Ectodermal cell (in vitro differentiated cells): Measurements from ENCODE around the gene PSENEN.
"Not testable (repeated sequence)": the region's sequence is repeated elsewhere in the genome, so short reads cannot be mapped to it uniquely, and the experiment has no call there.

Experiments used
- H3K27ac ChIP-seq: 2 replicates; pipeline ENCODE4 v1.7.0; 2013; ENCODE audit warnings: mild to moderate bottlenecking, low read depth, low read length; ENCODE audit not compliant: insufficient read depth, poor library complexity, severe bottlenecking
- H3K27me3 ChIP-seq: 2 replicates; pipeline ENCODE4 v1.7.0; 2013; ENCODE audit warnings: mild to moderate bottlenecking, low read length; ENCODE audit not compliant: insufficient read depth, control insufficient read depth, poor library complexity, severe bottlenecking
- H3K36me3 ChIP-seq: one replicate; pipeline ENCODE4 v1.7.0; 2013; ENCODE audit warnings: low read length; ENCODE audit not compliant: control insufficient read depth, insufficient read depth
- H3K4me1 ChIP-seq: one replicate; pipeline ENCODE4 v1.7.0; 2013; ENCODE audit warnings: low read length; ENCODE audit not compliant: control insufficient read depth, insufficient read depth
- H3K4me3 ChIP-seq: 2 replicates; pipeline ENCODE4 v1.7.0; 2013; ENCODE audit warnings: low read depth, low read length, control low read depth; ENCODE audit not compliant: insufficient read depth
- H3K9me3 ChIP-seq: 2 replicates; pipeline ENCODE4 v1.7.0; 2013; ENCODE audit warnings: mild to moderate bottlenecking, low read length, moderate library complexity; ENCODE audit not compliant: control insufficient read depth
- WGBS, 2 experiments: methylation state at CpG; one replicate each; pipeline ENCODE4 v1.1.7; 2013; ENCODE audit warnings: missing lambda C conversion rate in 2 of 2; 5-methylcytosine and 5-hydroxymethylcytosine counted together

Gene PSENEN

DNA sequence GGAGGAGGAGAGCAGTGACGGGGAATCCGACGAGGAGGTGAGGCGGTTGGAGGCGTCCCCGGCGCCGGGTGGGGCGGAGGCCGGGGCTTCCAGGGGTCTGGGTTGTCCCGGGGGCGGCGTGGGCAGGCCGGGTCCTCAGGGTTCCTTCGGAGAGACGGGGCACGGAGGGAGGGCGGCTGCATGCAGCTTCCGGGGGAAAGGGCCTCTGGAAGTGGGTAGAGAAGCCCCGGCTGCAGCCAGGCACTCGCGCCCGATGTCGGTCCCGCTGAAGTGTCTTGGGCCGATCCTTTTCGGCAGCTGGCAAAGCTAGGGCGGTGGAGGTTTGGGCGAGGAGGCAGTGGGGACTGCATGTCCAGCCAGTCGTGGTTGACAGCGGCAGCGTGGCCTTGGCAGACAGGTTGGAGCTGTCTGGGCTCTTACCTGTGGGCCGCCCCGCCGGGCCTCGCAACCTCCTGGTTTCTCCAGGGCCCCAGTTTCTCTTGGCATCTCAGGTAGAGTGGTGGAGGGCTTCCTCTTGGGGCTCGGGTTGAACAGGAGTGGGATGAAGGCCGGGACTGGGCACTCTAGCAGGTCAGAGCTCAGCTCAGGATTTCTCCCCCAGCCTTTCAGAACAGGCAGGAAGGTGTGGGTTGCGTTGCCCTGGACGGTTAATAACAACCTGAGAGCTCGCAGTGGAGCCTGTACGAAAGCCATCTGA lies 27.0 kb upstream of the PSENEN start:
- peak overlapping the region; percentile 70 for H3K4me3 ChIP-seq
- 4% methylated on average over 42 of the region's 42 CpGs for WGBS, 2 experiments
- H3K27ac ChIP-seq, result no peak overlapping the region
- peaks cover 27% of the 10 kb centered on the region for H3K4me1 ChIP-seq
- H3K27me3 ChIP-seq, result peaks cover 23% of the 10 kb centered on the region
- H3K36me3 ChIP-seq, result peaks cover 20% of the 10 kb centered on the region
- H3K9me3 ChIP-seq, result no peaks in the 10 kb centered on the region

DNA sequence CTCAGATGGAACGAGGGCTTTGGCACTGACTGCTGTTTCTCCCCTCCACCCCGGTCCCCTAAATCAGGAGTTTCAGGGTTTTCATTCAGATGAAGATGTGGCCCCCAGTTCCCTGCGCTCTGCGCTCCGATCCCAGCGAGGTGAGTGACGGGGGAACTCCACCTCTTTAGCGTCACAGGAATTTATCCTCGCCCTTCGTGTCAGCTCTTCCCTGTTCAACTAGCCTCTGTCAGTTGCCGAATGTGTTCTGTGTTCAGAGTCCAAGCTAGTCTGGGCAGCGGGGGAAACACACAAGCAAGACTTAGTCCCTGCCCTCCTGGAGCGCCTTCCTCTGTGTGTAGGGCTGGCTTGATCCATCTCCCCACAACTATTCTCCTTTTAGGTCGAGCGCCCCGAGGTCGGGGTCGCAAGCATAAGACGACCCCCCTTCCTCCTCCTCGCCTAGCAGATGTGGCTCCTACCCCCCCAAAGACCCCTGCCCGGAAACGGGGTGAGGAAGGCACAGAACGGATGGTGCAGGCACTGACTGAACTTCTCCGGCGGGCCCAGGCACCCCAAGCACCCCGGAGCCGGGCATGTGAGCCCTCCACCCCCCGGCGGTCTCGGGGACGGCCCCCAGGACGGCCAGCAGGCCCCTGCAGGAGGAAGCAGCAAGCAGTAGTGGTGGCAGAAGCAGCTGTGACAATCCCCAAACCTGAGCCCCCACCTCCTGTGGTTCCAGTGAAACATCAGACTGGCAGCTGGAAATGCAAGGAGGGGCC lies 25.9 kb upstream of the PSENEN start:
- Histone ChIP-seq H3K4me1 (peaks cover 22% of the 10 kb centered on the region), H3K4me3 (peak overlapping the region; percentile 70), H3K36me3 (peaks cover 30% of the 10 kb centered on the region), H3K9me3 (no peaks in the 10 kb centered on the region), H3K27ac (no peak overlapping the region), H3K27me3 (peaks cover 15% of the 10 kb centered on the region)
- WGBS, 2 experiments, result 93 to 94% methylated on average over 32 of the region's 32 CpGs

DNA sequence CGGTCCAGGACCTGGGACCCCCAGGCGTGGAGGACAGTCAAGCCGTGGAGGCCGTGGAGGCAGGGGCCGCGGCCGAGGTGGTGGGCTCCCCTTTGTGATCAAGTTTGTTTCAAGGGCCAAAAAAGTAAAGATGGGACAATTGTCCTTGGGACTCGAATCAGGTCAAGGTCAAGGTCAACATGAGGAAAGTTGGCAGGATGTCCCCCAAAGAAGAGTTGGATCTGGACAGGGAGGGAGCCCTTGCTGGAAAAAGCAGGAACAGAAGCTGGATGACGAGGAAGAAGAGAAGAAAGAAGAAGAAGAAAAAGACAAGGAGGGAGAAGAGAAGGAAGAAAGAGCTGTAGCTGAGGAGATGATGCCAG lies 25.3 kb upstream of the PSENEN start:
- H3K27me3 ChIP-seq, result peaks cover 9% of the 10 kb centered on the region
- H3K4me3 ChIP-seq, result no peak overlapping the region
- no peaks in the 10 kb centered on the region for H3K9me3 ChIP-seq
- peaks cover 17% of the 10 kb centered on the region for H3K4me1 ChIP-seq
- no peak overlapping the region for H3K27ac ChIP-seq
- H3K36me3 ChIP-seq, result peaks cover 35% of the 10 kb centered on the region
- WGBS, 2 experiments, result 94 to 98% methylated on average over 9 of the region's 9 CpGs

DNA sequence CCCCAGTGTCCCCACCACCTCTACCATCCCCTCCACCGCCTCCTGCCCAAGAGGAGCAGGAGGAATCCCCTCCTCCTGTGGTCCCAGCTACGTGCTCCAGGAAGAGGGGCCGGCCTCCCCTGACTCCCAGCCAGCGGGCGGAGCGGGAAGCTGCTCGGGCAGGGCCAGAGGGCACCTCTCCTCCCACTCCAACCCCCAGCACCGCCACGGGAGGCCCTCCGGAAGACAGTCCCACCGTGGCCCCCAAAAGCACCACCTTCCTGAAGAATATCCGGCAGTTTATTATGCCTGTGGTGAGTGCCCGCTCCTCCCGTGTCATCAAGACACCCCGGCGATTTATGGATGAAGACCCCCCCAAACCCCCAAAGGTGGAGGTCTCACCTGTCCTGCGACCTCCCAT lies 24.8 kb upstream of the PSENEN start:
- peaks cover 40% of the 10 kb centered on the region for H3K36me3 ChIP-seq
- 93 to 95% methylated on average over 17 of the region's 17 CpGs for WGBS, 2 experiments

DNA sequence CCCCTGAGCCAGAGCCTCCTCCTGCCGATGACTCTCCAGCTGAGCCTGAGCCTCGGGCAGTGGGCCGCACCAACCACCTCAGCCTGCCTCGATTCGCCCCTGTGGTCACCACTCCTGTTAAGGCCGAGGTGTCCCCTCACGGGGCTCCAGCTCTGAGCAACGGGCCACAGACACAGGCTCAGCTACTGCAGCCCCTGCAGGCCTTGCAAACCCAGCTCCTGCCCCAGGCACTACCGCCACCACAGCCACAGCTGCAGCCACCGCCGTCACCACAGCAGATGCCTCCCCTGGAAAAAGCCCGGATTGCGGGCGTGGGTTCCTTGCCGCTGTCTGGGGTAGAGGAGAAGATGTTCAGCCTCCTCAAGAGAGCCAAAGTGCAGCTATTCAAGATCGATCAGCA lies 24.1 kb upstream of the PSENEN start:
- WGBS, 2 experiments, result 97 to 98% methylated on average over 16 of the region's 16 CpGs
- no peaks in the 10 kb centered on the region for H3K27me3 ChIP-seq
- peaks cover 7% of the 10 kb centered on the region for H3K4me1 ChIP-seq
- no peaks in the 10 kb centered on the region for H3K9me3 ChIP-seq
- H3K36me3 ChIP-seq, result peaks cover 44% of the 10 kb centered on the region
- H3K4me3 ChIP-seq, result no peak overlapping the region
- H3K27ac ChIP-seq, result no peak overlapping the region

More for the DNA sequence above, 24.8 kb upstream of the PSENEN start:
- Histone ChIP-seq H3K4me3 (no peak overlapping the region), H3K4me1 (peaks cover 12% of the 10 kb centered on the region), H3K27me3 (peaks cover 4% of the 10 kb centered on the region), H3K27ac (no peak overlapping the region), H3K9me3 (no peaks in the 10 kb centered on the region)

DNA sequence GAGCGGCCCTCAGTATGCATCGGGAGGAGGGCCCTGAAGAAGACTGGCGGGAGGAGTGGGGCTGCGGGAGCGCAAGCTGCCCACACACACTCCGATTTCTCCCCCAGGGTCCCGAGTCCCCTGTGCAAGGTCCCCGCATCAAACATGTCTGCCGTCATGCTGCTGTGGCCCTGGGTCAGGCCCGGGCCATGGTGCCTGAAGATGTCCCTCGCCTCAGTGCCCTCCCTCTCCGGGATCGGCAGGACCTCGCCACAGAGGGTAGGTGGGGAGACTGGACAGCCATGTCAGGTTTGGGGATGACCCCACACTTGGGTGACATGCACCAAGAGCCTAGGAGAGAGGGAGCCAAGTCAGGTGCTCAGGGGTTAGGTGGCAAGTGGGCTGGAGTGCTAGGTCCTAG lies 23.0 kb upstream of the PSENEN start:
- Histone ChIP-seq H3K9me3 (no peaks in the 10 kb centered on the region), H3K4me3 (no peak overlapping the region), H3K36me3 (peaks cover 48% of the 10 kb centered on the region), H3K4me1 (peaks cover 7% of the 10 kb centered on the region), H3K27ac (no peak overlapping the region), H3K27me3 (no peaks in the 10 kb centered on the region)
- WGBS, 2 experiments, result 97% methylated on average over 14 of the region's 14 CpGs

DNA sequence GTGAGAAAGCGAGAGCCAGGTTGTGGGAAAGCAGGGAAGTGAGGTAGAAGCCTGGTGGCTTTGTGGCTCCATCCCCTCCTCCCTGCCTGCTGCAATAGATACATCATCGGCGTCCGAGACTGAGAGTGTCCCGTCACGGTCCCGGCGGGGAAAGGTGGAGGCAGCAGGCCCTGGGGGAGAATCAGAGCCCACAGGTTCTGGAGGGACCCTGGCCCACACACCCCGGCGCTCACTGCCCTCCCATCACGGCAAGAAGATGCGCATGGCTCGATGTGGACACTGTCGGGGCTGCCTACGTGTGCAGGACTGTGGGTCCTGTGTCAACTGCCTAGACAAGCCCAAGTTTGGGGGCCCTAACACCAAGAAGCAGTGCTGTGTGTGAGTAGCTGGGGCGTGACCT lies 22.6 kb upstream of the PSENEN start:
- H3K27me3 ChIP-seq, result no peaks in the 10 kb centered on the region
- no peak overlapping the region for H3K27ac ChIP-seq
- H3K4me1 ChIP-seq, result peaks cover 7% of the 10 kb centered on the region
- no peaks in the 10 kb centered on the region for H3K9me3 ChIP-seq
- no peak overlapping the region for H3K4me3 ChIP-seq
- peaks cover 52% of the 10 kb centered on the region for H3K36me3 ChIP-seq
- 96 to 97% methylated on average over 16 of the region's 16 CpGs for WGBS, 2 experiments

DNA sequence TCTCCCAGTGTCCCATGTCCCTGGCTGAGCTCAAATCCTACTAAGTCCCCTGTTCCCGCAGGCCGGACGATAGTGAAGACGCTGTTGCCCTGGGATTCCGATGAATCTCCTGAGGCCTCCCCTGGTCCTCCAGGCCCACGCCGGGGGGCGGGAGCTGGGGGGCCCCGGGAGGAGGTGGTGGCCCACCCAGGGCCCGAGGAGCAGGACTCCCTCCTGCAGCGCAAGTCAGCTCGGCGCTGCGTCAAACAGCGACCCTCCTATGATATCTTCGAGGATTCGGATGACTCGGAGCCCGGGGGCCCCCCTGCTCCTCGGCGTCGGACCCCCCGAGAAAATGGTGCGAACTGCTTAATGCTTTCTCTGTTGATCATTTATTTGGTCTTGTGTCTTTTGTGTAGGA lies 21.8 kb upstream of the PSENEN start:
- 96 to 98% methylated on average over 24 of the region's 24 CpGs for WGBS, 2 experiments
- H3K4me3 ChIP-seq, result no peak overlapping the region
- H3K27me3 ChIP-seq, result no peaks in the 10 kb centered on the region
- H3K36me3 ChIP-seq, result peaks cover 59% of the 10 kb centered on the region
- no peaks in the 10 kb centered on the region for H3K9me3 ChIP-seq
- peaks cover 7% of the 10 kb centered on the region for H3K4me1 ChIP-seq
- no peak overlapping the region for H3K27ac ChIP-seq

DNA sequence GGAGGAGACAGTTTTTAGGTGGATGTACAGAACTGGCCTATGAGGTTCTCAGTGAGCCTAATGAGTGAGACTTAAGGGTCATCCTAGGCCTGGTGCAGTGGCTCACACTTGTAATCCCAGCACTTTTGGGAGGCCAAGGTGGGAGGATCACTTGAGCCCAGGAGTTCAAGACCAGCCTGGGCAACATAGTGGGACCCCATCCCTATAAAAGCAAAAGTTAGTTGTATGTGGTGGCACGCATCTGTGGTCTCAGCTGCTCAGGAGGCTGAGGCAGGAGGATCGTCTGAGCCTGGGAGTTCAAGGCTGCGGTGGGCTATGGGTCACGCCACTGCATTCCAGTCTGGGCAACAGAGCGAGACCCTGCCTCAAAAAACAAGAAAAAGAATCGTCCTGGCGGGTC lies 21.3 kb upstream of the PSENEN start:
- H3K27me3 ChIP-seq, H3K9me3 ChIP-seq, H3K4me1 ChIP-seq, H3K4me3 ChIP-seq, H3K27ac ChIP-seq: not testable (repeated sequence)
- 94% methylated on average over 7 of the region's 7 CpGs for WGBS, 2 experiments
- peaks cover 64% of the 10 kb centered on the region for H3K36me3 ChIP-seq

DNA sequence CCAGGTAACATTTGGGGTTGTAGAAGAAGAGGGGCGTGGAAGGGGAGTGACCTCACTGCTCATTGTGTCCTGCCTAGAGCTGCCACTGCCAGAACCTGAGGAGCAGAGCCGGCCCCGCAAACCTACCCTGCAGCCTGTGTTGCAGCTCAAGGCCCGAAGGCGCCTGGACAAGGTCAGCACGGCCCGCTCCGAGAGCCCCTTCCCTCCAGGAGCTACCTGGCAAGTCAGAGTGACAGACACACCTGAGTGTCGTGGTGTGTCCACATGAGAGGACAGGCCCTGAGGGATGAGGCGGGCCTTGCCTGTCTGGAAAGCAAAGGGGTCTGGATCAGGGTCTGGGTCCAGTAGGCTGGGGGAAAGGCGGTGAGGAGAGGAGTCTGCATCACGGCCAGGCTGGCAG lies 20.9 kb upstream of the PSENEN start:
- 95 to 98% methylated on average over 12 of the region's 12 CpGs for WGBS, 2 experiments
- no peak overlapping the region for H3K27ac ChIP-seq
- H3K4me1 ChIP-seq, result no peaks in the 10 kb centered on the region
- peaks cover 66% of the 10 kb centered on the region for H3K36me3 ChIP-seq
- H3K4me3 ChIP-seq, result no peak overlapping the region
- H3K9me3 ChIP-seq, result no peaks in the 10 kb centered on the region
- H3K27me3 ChIP-seq, result no peaks in the 10 kb centered on the region
